Measurements from ENCODE around the gene ZC2HC1C.
"Not testable (repeated sequence)": the region's sequence is repeated elsewhere in the genome, so short reads cannot be mapped to it uniquely, and the experiment has no call there.

The ZC2HC1C gene

DNA sequence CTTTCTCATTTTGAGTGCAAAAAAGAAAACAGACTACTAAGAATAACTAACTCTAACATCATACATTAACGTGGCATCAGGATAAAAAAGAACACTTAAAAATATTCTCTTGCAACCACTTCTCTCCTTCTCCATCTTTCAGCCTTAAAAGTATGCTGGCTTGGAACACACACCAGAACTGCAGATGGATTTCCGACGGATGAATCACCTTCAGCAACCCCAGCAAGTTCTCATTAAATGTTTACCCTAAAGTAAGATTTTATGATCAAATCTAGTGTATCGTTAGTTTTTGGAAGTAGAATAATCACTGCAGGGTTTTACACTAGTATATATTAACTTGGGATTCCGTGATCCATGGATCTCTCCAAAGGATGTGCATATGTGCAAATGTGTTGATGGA lies 56.2 kb downstream of the ZC2HC1C start:
- H3K36me3 ChIP-seq (ENCODE audit: insufficient read depth, insufficient read length, low read length) = peaks cover 8% of the 10 kb centered on the region
- no peak for DNase-seq (ENCODE audit: low read depth, low spot score)
- H3K9ac ChIP-seq (ENCODE audit: insufficient read length, low read depth) = peak overlapping the region; percentile 92

DNA sequence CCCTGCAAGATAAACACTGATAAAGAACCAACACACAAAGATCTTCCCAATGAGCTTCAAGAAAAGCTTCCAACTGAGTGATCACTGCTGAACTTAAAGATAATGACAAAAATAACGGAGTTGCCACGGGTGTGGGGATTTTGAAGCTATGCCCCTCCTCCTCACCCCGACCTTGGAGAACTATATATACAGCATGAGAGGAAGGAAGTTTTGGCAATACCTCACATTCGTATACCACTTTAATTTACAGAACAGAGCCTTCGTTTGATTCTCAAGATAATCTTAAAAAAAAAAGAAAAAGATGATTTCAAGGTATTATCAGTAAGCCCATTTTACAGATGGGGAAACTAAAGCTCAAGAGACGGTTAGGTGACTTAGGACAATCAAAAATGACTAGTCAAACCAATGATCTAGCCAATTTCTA lies 56.7 kb downstream of the ZC2HC1C start:
- no peaks in the 10 kb centered on the region for H3K9me3 ChIP-seq (ENCODE audit: insufficient read depth, low read length)
- H3K4me3 ChIP-seq (ENCODE audit: insufficient read length, low read depth) = peak overlapping the region; percentile 90
- H3K4me1 ChIP-seq (ENCODE audit: insufficient read depth, insufficient read length) = no peaks in the 10 kb centered on the region
- H3K36me3 ChIP-seq (ENCODE audit: insufficient read depth, insufficient read length, low read length) = peaks cover 8% of the 10 kb centered on the region
- TF ChIP-seq SUZ12 (IDR thresholded peaks at IDR 0.05; ENCODE audit: extremely low read depth, insufficient read depth, insufficient read length) (no peak), YY1 (IDR thresholded peaks at IDR 0.05; ENCODE audit: insufficient read depth, insufficient read length) (no peak), ZNF274 (IDR thresholded peaks at IDR 0.05; ENCODE audit: low read depth, low read length) (no peak)
- peak overlapping the region; percentile 92 for H3K9ac ChIP-seq (ENCODE audit: insufficient read length, low read depth)
- no peak for DNase-seq (ENCODE audit: low read depth, low spot score)
- H3K27me3 ChIP-seq (ENCODE audit: insufficient read depth, insufficient read length) = no peaks in the 10 kb centered on the region

More for the DNA sequence above, 56.2 kb downstream of the ZC2HC1C start:
- H3K9me3 ChIP-seq (ENCODE audit: insufficient read depth, low read length) = no peaks in the 10 kb centered on the region
- H3K4me1 ChIP-seq (ENCODE audit: insufficient read depth, insufficient read length) = no peaks in the 10 kb centered on the region
- peak overlapping the region; percentile 90 for H3K4me3 ChIP-seq (ENCODE audit: insufficient read length, low read depth)
- no peaks in the 10 kb centered on the region for H3K27me3 ChIP-seq (ENCODE audit: insufficient read depth, insufficient read length)
- no peak for TF ChIP-seq SUZ12 (IDR thresholded peaks at IDR 0.05; ENCODE audit: extremely low read depth, insufficient read depth, insufficient read length)
- no peak for TF ChIP-seq ZNF274 (IDR thresholded peaks at IDR 0.05; ENCODE audit: low read depth, low read length)
- TF ChIP-seq YY1 (IDR thresholded peaks at IDR 0.05; ENCODE audit: insufficient read depth, insufficient read length) = no peak

DNA sequence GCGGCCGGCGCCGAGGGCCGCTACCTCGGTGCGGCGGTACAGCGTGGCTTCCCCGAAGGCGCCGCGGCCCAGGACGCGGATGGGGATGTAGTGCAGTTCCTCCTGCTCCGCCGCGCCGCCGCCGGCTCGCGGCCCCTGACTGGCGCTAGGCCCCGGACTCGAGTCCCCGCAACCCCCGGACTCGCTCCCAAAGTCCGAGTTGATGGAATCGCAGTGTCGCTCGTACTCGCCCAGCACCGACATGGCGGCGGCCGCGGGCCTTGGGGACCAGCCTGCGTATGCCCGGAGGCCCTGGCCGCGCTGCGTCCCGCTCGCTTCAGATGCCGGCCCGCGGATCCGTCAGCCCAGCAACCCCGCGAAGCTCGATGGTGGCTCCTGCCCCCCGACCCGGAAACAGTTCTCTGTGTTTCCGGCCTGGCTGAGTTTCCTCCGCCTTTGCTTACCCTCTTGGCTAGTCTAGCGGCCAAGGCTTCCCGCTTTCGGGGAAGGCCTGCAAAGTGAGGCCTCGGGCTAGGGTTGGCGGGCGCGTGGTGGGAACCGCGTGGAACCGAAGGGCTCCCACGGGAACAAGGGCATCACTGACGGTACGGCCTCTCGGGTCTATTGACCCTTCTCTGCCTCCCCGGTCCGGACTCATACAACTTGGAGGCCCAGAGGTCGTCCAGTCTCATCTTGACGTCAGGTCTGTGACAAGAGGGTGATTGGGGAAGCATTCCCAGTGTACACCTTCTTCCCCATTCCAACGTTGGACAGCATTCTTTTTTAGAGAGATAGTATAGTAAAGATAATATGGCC lies 57.4 kb downstream of the ZC2HC1C start, which contains the start of gene NEK9:
TSS of gene NEK9 (minus strand) at position 370 of the 795 bp plus-strand sequence. CDS start at position 243, 127 bp downstream.
- TF ChIP-seq YY1 (IDR thresholded peaks at IDR 0.05; ENCODE audit: insufficient read depth, insufficient read length) (no peak), ZNF274 (IDR thresholded peaks at IDR 0.05; ENCODE audit: low read depth, low read length) (no peak), SUZ12 (IDR thresholded peaks at IDR 0.05; ENCODE audit: extremely low read depth, insufficient read depth, insufficient read length) (no peak)
- peaks cover 4% of the 10 kb centered on the region for H3K36me3 ChIP-seq (ENCODE audit: insufficient read depth, insufficient read length, low read length)
- H3K4me3 ChIP-seq (ENCODE audit: insufficient read length, low read depth) = peak within 1 kb of the TSS; percentile 90
- H3K27me3 ChIP-seq (ENCODE audit: insufficient read depth, insufficient read length) = no peaks in the 10 kb centered on the region
- H3K9ac ChIP-seq (ENCODE audit: insufficient read length, low read depth) = peak within 1 kb of the TSS; percentile 92
- DNase-seq (ENCODE audit: low read depth, low spot score) = peak; percentile 70
- H3K4me1 ChIP-seq (ENCODE audit: insufficient read depth, insufficient read length) = no peaks in the 10 kb centered on the region
- no peaks in the 10 kb centered on the region for H3K9me3 ChIP-seq (ENCODE audit: insufficient read depth, low read length)

DNA sequence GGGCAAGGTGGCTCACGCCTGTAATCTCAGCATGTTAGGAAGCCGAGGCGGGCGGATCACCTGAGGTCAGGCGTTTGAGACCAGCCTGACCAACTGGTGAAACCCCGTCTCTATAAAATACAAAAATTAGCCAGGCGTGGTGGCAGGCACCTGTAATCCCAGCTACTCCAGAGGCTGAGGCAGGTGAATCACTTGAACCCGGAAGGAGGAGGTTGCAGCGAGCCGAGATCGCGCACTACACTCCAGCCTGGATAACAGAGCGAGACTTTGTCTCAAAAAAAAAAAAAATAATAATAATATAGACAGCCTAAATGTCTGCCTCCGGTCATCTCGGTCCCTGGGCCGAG lies 58.0 kb downstream of the ZC2HC1C start:
- H3K9ac ChIP-seq (ENCODE audit: insufficient read length, low read depth) = peak overlapping the region; percentile 92
- H3K4me1 ChIP-seq (ENCODE audit: insufficient read depth, insufficient read length); H3K27me3 ChIP-seq (ENCODE audit: insufficient read depth, insufficient read length); H3K36me3 ChIP-seq (ENCODE audit: insufficient read depth, insufficient read length, low read length); DNase-seq (ENCODE audit: low read depth, low spot score); H3K9me3 ChIP-seq (ENCODE audit: insufficient read depth, low read length): not testable (repeated sequence)
- H3K4me3 ChIP-seq (ENCODE audit: insufficient read length, low read depth) = peak overlapping the region; percentile 90

DNA sequence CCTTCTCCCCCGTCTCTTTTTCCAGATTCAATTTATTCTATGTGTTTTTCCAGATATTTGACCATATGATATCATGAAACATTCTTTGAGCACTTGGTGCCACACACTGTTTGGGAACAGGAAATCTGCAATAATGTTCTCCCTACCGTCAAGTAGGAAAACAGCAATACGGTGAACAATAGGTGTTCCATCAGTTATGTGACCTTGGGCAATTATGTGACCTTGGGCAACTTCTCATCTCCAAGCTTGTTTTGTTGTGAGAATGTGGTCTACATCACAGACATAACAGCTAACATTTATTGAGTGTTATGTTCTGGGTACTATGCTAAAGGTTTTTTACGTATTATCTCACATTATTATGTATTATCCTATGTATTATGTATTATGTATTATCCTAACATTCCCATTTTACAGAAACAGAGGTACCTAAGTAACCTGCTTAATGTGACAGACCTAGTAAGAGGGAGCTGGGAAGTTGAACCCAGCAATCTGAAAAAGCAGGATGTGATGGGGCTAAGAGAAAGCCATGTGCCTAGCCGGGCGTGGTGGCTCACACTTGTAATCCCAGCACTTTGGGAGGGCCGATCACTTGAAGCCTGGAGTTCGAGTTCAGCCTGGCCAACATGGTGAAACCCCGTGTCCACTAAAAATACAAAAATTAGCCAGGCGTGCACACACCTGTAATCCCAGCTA lies 58.6 kb downstream of the ZC2HC1C start:
- Histone ChIP-seq H3K9ac (ENCODE audit: insufficient read length, low read depth) (no peak overlapping the region), H3K27me3 (ENCODE audit: insufficient read depth, insufficient read length) (no peaks in the 10 kb centered on the region), H3K36me3 (ENCODE audit: insufficient read depth, insufficient read length, low read length) (no peaks in the 10 kb centered on the region), H3K9me3 (ENCODE audit: insufficient read depth, low read length) (no peaks in the 10 kb centered on the region), H3K4me1 (ENCODE audit: insufficient read depth, insufficient read length) (no peaks in the 10 kb centered on the region), H3K4me3 (ENCODE audit: insufficient read length, low read depth) (no peak overlapping the region)
- TF ChIP-seq SUZ12 (IDR thresholded peaks at IDR 0.05; ENCODE audit: extremely low read depth, insufficient read depth, insufficient read length) = no peak
- TF ChIP-seq ZNF274 (IDR thresholded peaks at IDR 0.05; ENCODE audit: low read depth, low read length) = no peak
- TF ChIP-seq YY1 (IDR thresholded peaks at IDR 0.05; ENCODE audit: insufficient read depth, insufficient read length) = no peak
- DNase-seq (ENCODE audit: low read depth, low spot score) = no peak

DNA sequence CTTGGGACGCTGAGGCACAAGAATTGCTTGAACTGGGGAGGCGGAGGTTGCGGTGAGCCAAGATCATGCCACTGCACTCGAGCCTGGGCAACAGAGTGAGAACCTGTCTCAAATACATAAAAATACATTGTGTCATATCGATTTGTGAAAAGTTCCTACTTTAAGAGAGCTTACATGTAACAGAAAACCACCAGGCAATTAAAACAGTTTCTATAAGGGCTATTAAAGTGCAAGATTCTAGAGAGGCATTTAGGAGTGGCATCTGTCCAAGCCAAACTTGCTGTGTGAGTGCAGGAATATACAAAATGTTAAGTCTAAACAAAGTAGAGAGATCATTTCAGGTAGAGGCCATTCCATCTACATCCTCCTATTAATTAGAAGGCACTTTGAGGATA lies 59.2 kb downstream of the ZC2HC1C start:
- no peak overlapping the region for H3K9ac ChIP-seq (ENCODE audit: insufficient read length, low read depth)

More for the DNA sequence above, 59.2 kb downstream of the ZC2HC1C start:
- H3K4me1 ChIP-seq (ENCODE audit: insufficient read depth, insufficient read length) = no peaks in the 10 kb centered on the region
- no peak for DNase-seq (ENCODE audit: low read depth, low spot score)
- H3K36me3 ChIP-seq (ENCODE audit: insufficient read depth, insufficient read length, low read length) = no peaks in the 10 kb centered on the region
- TF ChIP-seq ZNF274 (IDR thresholded peaks at IDR 0.05; ENCODE audit: low read depth, low read length) (no peak), YY1 (IDR thresholded peaks at IDR 0.05; ENCODE audit: insufficient read depth, insufficient read length) (no peak), SUZ12 (IDR thresholded peaks at IDR 0.05; ENCODE audit: extremely low read depth, insufficient read depth, insufficient read length) (no peak)
- H3K4me3 ChIP-seq (ENCODE audit: insufficient read length, low read depth) = no peak overlapping the region
- no peaks in the 10 kb centered on the region for H3K27me3 ChIP-seq (ENCODE audit: insufficient read depth, insufficient read length)
- peaks cover 3% of the 10 kb centered on the region; the same call in 1 of the 2 replicates for H3K9me3 ChIP-seq (ENCODE audit: insufficient read depth, low read length)

Data from NT2/D1 (cell line).